ENCODE measurements around the gene AFF3.

The AFF3 gene

GRCh38 chr2:100041946-100042345 lies 100.4 kb downstream of the AFF3 start:
- TF ChIP-seq, protein P1, sequence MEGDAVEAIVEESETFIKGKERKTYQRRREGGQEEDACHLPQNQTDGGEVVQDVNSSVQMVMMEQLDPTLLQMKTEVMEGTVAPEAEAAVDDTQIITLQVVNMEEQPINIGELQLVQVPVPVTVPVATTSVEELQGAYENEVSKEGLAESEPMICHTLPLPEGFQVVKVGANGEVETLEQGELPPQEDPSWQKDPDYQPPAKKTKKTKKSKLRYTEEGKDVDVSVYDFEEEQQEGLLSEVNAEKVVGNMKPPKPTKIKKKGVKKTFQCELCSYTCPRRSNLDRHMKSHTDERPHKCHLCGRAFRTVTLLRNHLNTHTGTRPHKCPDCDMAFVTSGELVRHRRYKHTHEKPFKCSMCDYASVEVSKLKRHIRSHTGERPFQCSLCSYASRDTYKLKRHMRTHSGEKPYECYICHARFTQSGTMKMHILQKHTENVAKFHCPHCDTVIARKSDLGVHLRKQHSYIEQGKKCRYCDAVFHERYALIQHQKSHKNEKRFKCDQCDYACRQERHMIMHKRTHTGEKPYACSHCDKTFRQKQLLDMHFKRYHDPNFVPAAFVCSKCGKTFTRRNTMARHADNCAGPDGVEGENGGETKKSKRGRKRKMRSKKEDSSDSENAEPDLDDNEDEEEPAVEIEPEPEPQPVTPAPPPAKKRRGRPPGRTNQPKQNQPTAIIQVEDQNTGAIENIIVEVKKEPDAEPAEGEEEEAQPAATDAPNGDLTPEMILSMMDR (conservative IDR thresholded peaks at IDR 0.05), result no peak
- H3K27ac ChIP-seq, result no peak overlapping the region

GRCh38 chr2:100041385-100041784 lies 101.0 kb downstream of the AFF3 start:
- no peak overlapping the region for H3K27ac ChIP-seq
- TF ChIP-seq, protein P1 (conservative IDR thresholded peaks at IDR 0.05), result no peak

- TF ChIP-seq, protein P1 (conservative IDR thresholded peaks at IDR 0.05), result no peak
- H3K27ac ChIP-seq, result no peak overlapping the region
Measured at GRCh38 chr2:100040906-100041305, 101.5 kb downstream of the AFF3 start.

DNA sequence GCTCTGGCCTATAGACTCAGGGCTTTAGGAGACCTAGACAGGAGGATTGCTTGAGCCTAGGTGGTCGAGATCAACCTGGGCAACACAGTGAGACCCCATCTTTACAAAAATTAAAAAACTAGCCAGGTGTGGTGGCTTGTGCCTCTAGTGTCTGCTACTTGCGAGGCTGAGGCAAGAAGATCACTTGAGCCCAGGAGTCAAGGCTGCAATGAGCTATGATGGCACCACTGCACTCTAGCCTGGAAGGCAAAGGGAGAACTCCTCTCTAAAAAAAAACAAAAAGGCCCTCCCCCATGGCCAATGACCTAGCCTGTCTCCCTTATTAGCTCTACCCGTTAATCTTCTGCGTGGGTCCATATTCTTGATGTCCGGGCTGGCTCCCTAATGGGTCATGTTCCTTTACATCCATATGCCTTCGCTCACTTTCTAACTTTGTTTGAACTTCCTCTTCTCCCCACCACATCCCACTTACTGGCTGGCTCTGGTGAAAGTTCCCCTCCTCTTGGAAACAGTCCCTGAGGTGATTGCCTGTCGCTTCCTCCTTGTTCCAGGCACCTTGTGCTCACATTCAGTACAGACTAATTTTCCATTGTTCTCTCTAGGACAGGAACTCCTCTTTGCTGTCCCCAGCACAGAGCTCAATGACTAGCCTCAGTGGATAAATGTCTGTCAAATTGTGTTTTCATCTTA lies 103.0 kb downstream of the AFF3 start:
- no peak overlapping the region for H3K27ac ChIP-seq
- TF ChIP-seq, protein P1 (conservative IDR thresholded peaks at IDR 0.05), result no peak

DNA sequence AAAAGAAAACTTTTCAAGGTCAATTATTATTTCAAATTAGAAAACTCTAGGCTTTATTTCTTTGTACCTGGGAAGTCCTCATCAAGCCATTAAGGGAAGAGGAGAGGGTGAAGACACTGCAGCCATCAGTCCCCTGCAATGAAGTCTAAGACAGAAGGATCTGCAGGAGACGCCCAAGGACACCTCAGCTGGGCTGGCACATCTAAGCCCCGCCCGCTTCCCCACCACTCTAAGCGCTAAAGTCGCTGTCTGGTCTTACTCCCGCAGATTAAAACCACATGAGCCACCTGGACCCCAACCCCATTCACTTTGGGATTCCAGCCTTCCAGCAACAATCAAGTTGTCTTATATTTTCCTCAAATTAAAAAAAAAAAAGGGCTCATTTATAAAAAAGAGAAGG lies 104.4 kb downstream of the AFF3 start:
- TF ChIP-seq, protein P1 (conservative IDR thresholded peaks at IDR 0.05), result no peak
- no peak overlapping the region for H3K27ac ChIP-seq

DNA sequence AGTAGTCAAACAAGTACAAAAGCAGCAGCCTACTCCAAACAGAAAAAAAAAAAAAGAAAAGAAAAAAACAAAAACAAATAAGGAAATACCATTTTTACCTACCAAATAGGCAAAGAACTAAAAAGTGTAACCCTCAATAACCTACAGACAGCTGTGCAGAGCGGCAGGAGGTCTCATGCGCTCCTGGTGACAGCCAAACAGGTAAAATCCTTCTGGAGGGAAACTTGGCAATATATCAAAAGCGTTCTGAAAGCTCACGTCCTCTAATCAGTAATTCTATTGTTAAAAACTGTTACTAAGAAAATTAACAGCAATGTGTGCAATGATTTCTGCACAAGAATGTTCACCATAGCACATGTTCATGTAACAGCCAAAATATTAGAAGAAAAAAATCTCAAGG lies 105.6 kb downstream of the AFF3 start:
- TF ChIP-seq, protein P1 (conservative IDR thresholded peaks at IDR 0.05), result no peak
- no peak overlapping the region for H3K27ac ChIP-seq

GRCh38 chr2:100036026-100036425 lies 106.4 kb downstream of the AFF3 start:
- TF ChIP-seq, protein P1 (conservative IDR thresholded peaks at IDR 0.05), result no peak
- H3K27ac ChIP-seq, result no peak overlapping the region

Measured in VCaP (cell line).